CD4-positive, alpha-beta T cell treated with Interleukin-21 for 1 hour (primary cell): Measurements from ENCODE around the gene TMA16.
"Not testable (repeated sequence)": the region's sequence is repeated elsewhere in the genome, so short reads cannot be mapped to it uniquely, and the experiment has no call there.

Experiments used
- DNase-seq: peaks from one replicate; pipeline ENCODE4 v3.0.0-alpha.2; 2020

Gene TMA16

DNA sequence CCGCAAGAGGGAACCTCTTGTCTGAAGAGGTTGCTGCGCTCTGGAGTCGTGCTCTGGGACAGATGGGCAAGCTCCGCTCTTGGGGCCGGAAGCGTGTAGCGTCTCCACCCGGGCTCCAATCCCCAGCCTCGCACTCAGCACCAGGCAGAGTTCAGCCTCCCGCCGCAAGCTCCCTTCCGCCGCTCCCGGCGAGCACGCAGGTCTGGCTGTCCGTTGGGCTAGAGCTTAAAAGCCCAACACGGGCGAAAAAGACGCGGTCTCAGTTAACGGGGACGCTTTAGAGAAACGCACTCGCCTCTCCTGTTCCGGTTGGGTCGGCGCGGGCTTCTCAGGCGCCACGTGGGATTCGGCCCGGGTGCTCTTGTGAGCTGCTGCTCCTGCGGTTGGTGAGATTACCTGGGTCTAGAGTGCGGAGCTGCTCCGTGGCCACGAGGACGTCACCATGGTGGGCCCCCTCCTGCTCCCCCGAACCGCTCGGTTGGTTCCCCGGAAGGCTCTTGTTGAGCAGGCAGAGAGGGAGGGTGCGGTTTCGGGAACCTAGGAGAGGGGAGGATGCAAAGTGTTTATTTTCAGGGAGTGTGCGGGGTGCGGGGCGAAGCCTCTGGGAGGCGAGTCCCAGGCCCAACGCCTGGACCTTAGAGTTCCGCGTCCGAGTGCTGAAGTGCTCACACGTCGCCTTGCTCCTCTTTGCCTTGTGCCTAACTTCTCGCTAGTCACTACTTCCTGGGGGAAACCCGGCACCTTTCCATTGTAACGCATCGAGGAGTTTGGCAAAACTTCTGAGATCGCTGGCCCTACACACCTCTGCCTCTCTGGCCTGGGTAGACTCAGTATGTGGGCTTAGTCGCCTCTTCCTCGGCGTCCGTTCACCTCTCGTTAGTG, at the start of gene TMA16:
TSS of gene TMA16 (plus strand) at position 331 of the 882 bp plus-strand sequence. CDS start at position 443, 112 bp downstream.
- peak; percentile 82 for DNase-seq

DNA sequence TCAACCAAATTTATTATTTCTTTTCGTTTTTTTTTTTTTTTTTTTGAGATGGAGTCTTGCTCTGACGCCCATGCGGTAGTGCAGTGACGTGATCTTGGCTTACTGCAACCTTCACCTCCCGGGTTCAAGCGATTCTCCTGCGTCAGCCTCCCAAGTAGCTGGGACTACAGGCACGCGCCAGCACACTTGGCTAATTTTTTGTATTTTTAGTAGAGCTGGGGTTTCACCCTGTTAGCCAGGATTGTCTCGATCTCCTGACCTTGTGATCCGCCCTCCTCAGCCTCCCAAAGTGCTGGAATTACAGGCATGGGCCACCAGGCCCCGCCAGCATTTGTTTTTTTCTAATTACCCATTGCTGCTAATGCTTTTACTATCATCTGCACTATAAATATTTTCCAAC, 47.5 kb upstream of the TMA16 start:
- not testable (repeated sequence) for DNase-seq

DNA sequence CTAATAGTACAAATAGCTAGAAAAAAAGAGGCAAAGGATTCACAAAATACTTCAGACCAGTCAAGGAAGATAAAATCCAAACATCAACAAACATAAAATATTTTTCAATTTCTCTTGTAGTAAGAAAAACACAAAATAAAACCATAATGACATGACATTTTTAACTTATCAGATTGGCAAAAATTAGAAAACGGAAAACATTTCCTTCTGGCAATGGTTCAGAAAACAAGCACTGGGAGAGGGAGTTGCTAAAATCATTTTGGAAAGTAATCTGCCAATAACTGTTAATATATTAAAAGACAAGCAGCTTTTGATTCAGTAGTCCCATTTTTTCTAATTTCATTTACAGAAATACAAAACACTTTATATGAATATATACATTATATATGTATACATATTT, 47.0 kb upstream of the TMA16 start:
- DNase-seq = no peak

DNA sequence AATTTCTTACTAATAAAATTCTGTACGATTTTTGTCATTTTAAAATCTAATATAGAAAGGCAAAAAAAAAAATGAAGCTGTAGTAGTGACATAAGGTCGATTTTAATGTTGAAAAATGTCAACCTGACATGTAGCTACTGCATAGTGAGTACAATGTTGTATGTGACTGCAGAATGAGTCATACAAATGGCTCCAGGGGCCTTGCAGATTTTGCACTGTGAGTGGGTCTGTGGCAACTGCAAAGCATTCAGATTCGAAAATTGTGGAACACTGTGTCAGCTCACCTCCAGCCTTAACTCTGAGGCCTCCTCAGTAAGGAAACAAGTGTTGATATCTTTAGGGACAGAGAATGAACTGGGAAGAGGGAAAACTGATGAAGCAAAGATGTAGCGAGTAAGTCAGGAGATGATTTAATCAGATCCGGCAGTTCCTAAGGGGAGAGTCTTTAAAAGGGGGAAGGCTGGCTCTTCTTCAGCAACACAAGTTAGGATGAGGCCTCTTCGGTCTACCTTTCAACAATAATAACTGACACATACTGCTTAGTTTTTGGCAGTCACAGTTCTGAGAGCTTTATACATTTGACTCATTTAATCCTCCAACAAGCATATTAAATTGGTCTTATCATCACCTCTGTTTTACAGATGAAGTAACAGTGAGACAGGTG, 45.8 kb upstream of the TMA16 start:
- no peak for DNase-seq

DNA sequence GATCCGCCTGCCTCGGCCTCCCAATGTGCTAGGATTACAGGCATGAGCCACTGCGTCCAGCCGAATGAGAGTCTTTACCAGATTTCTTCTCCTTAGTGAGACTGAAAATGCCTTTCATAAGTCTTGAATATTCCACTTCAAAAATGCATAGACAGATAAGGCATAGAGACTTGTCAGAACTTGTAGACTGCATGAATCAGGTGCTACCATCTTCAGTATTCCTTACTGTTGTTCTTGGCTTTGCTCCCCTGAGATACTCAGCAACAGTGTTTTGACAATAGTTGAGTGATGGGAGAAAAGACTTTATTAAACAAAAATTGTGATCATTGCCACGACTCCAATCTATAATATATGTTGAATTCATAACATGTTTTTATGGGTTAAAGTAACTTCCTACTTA, 31.9 kb upstream of the TMA16 start:
- no peak for DNase-seq

DNA sequence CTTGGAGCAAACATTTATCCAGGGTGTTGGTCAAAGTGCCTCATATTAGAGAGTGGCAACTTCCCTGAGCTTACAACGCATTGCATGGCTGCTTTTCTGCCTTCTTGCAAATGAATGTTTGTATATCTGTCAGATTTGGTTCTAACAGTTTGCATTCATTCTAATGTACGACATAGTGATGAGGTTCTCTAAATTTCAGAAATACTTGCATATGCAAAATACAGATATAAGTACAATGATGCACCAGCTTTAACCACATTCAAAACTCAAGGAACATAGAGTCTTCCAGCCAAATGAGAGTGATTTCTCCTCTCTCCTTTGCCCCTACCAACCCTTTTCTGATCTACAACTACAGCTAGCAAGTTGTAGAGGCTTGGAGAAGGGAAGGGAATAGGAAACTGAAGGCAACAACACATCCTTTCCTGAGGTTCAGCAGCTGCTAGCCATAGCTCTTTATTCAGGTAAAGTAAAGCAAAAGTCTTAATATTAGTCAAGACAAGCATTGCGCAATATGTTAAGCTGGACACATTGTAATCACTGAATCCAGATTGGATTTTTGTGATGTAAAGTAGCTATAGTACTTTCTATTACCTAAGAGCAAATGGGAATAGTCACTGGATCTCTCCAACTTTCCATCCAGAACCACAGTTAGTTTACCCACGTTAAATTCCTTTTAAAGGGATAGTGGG, 27.3 kb upstream of the TMA16 start:
- DNase-seq = no peak

DNA sequence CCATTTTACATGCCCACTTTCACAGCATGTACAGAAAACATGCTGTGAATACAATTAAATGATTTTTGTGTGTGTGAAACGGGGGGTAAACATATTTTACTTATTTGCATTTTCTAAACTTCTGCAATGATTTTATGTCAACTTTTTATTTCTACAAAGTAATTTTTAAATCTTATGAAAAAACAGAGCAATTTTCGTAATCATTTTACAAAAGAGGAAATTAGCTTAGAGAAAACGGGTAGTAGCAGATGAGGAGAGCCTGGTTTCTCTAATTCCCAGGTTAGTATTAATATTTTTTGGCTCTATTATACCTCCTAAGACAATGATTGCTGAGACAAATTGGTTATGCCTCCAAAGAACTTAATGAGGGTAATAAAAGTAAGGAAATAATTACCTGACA, 24.1 kb upstream of the TMA16 start:
- no peak for DNase-seq

DNA sequence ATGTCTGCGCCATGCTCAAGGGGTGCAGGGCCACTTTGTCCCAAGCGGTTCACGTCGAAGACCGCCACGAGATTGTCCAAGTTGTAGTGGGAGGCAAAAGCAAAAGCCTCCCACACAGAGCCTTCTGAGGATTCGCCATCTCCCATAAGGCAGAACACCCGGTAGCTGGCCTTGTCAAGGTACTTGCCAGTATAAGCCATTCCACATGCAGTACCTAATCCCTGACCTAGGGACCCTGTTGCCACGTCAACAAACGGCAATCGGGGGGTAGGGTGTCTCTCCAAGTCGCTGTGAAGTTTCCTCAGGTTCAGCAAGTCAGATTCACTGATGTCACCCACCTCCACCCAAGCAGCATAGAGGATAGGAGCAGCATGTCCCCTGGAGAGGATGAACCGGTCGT, 21.4 kb upstream of the TMA16 start:
- no peak for DNase-seq

DNA sequence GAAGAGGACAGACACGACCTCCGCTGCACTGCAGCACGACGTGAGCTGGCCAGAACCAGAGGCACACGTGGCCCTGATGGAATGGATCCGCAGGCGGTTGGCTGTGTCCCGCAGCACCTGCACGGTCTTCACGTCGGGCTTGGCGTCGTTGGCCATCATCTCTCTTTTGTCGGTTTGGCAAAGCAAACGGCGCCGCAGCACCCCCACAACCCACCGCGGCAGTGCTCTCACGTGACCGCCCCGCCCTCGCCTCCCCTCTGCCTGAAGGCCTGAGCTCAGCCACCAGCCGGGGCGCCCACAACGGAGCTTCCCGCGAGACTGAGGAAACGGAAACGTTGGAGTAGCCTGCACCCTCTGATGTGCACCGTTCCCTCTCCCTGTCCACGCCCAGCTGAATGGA, 20.9 kb upstream of the TMA16 start, which contains the start of gene TKTL2:
TSS of gene TKTL2 (minus strand) at position 179 of the 400 bp plus-strand sequence. CDS start at position 159, 20 bp downstream.
- DNase-seq = no peak

DNA sequence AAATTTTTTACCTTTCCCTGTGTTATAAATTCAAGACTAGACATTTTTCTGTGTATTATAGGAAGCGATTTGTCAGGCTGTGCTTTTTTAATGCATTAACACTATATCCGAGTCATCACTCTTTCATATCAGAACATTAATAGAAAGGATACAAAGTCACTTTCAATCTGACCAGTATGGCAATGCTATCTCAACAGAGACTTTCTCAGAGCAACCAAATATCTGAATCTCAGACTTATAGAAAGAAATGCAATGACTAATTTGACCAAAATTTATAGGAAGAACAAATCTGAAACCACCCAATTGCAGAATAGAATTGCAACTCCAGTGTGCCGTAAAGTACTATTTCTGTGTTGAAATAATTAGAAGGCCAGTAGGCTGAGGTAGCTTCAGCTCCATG, 20.5 kb upstream of the TMA16 start:
- DNase-seq = no peak

DNA sequence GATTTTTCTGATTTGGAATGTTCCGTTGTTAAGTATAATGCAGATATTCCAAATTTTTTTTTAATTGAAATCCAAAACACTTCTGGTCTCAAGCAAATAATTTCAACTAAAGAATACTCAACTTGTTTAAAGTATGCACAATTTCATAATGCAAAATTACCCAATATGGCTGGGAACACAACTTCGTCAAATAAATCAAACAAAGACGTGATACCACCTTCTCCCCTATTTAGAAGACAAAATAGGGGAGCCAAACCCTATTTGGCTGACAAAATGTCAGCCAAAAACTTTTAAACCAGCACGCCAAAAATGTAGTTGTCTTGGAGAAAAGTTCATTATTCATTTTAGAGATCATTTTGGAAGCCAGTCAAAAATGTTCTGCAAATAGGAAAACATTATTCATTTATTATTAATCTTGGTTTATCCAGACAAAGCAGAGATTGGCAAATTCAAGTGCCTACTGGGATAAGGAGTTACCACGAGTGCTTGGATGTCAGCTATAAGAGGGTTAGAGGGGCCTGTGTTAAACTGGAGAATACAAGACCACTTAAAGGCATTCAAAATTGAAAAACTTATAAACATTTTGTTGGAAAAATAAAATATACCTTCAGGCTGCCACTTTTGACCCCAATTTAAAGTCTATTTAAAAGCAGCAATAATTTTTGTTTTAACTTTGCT, 17.6 kb upstream of the TMA16 start:
- DNase-seq = no peak

DNA sequence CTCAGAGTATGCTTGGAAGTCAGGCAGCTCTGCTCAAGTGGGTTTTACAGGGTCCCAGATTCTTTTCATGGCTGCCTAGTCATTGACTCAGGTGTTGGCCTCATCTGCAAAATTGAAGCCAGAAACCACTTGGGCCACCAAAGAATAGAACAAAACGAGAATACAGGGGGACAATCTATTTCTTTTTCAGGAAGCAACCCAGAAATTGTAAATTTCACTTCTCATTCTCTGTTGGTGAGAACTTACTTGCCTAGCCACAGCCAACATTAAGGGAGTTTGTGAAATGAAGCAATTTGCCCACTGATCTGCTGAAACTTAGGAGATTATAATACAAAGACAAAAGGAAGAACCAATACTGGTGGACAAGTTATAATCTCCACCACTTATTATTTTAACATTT, 12.3 kb upstream of the TMA16 start:
- DNase-seq = peak; percentile 9

DNA sequence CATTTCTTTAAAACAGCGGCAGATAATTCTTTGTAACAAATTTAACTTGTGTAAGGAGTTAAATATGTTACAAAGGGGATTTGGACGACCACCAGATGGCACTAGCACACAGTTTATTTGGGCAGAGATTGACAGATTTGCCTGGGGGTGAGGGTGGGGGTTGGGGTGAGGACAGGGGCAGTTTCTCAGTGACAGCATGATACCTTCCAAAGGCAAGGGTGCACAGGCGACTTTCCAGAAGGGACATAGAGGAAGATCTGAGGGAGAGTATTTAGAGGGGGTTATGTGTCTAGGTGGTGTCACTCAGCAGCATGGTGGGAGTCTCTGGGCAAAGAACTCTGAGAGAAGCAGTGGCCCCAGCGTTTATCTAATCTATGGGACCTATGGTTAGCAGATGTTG, 9.6 kb upstream of the TMA16 start:
- DNase-seq = peak; percentile 62

DNA sequence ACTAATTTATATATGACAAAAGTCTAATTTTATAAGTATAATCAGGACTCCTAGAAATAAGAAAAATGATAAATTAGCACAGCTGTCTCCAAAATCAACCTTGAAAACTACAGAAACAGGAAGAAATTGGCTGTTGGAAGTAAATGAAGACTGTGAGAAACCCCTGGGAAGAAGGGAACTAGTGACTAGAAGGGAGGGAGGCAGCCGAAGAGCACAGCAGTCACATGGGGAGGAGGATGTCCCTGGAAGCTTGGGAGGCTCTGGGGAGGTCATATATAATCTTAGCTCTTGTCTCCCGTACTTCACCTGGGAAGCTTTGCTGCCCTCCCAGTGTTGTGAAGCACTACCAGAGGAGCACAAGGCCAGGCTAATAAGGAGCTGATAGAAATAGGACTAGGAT, 8.9 kb upstream of the TMA16 start:
- DNase-seq = no peak

DNA sequence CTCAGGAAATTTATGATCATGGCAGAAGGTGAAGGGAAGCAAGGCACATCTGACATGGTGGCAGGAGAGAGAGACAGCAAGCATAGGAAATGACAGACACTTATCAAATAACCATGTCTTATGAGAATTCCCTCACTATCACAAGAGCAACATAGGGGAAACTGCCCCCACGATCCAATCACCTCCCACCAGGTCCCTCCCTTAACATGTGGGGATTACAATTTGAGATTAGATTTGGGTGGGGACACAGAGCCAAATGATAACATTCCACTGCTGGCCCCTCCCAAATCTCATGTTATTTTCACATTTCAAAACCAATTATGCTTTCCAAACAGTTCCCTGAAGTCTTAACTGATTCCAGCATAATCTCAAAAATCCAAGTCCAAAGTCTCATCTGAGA, 8.2 kb upstream of the TMA16 start:
- no peak for DNase-seq

DNA sequence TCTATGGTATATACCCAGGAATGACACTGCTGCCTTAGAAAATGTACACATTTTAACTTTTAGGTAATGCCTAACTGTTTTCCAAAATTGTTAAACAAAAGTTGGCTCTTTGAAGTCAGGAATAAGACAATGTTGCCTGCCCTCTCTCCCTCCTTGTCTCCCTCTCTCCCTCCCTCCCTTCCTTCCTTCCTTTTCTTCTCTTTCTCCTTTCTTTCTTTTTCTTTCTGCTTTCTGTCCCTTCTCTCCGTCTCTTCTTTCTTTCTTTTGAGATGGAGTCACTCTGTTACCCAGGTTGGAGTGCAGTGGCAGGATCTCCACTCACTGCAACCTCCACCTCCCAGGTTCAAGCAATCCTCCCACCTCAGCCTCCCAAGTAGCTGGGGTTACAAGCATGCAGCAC, 4.6 kb upstream of the TMA16 start:
- DNase-seq = no peak

DNA sequence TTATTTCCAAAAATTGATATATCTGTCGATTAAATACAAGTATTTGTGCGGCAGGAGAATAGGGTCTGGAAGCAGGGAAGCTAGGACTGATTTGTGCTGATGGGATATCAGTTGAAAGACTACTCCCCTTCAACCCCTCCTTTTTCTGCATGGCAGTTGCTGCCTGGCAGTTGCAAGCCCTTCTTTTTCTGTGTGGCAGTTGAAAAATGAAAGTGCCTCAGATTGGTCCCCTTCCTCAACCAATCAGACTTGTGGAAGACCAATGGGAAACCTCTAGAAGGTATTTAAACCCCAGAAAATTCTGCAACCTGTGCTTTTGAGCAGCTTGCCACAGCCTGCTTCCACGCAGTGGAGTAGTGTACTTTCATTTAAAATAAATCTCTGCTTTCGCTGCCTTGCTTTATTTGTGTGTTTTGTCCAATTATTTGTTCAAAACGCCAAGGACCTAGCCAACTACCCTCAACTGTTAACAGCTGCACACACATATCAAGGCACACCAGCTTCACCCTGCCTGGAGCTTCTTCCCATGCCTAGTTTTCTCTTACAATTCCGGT, 1.5 kb upstream of the TMA16 start:
- no peak for DNase-seq

DNA sequence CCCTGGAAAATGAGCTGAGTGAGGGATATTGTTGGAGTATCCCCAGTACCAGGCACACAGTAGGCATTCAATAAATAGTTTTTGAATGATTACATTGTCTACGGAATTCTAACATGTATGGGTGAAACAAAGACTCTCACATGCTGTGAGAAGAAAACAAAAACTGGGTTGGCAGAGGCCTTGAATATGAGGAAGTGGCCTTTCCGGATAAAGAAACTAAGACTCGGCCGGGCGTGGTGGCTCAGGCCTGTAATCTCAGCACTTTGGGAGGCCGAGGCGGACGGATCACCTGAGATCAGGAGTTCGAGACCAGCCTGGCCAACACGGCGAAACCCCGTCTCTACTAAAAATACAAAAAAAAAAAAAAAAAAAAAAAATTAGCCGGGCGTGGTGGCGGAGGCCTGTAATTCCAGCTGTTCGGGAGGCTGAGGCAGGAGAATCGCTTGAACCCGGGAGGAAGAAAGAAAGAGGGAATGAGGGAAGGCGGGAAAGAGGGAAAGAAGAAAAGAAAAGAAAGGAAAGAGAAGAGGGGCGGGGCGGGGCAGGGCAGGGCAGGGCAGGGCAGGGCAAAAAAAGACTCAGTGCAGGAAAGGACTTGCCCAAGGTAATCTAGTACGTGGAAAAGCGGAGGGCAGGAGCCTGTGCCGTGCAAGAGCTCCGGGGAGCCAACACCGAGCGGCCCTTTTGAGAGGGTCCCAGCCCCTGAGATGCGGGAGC, 689 bp upstream of the TMA16 start:
- peak; percentile 26 for DNase-seq

DNA sequence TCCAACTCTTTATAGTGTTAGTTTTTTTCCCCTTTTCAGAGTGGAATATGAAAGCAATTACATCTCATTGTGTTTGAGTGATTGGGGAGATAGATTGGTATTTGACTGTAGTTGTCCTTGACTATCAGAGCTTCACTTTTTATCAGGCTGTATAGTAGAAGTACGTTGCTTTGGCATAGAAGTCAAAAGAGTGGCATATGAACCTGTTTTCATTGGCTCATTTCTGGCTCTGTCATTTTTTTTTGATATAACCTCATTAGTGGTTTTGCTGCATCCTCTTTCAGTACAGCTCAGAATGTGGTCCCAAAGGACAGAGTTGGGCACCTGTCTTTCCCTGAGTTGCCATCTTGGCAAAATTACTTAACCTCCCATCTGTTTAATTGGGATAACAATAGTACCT, 1.4 kb downstream of the TMA16 start:
- peak; percentile 34 for DNase-seq

DNA sequence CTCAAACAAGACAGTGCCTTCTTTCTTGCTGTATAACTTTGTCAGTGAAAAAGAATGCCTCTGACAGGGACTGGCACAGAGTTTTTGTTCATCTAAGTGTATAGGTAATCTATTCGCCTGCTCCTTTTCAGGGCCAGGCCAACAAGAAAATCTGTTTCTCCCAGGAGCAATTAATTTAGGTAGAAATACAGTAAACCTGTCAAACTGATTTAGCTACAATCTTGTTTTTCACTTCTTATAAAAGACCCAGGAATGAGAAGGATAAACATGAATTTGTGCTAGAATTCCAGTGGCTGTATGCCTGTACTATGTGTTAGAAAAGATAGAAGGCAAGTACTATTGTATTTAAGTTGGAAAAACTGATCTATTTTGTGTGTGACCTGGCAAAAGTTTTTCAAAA, 6.1 kb downstream of the TMA16 start:
- no peak for DNase-seq

DNA sequence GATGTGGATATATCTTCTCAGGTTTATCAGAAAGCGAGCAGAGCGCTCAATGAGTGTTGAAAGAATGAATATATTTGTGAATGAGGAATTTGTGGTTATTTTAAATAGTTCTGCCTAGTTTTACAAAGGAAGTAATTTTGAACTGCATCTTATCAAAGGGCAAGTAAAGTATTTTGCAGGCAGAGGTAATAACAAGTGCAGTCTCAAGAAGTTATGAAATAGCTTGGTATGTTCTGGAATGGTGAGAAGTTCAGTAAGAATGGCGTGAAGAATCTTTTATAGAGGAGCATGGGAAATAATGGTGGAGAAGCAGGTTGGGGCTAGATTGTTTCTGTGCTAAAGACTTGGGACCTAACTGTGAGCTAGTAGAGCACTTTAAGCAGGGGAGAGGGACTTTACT, 10.9 kb downstream of the TMA16 start:
- DNase-seq = no peak

DNA sequence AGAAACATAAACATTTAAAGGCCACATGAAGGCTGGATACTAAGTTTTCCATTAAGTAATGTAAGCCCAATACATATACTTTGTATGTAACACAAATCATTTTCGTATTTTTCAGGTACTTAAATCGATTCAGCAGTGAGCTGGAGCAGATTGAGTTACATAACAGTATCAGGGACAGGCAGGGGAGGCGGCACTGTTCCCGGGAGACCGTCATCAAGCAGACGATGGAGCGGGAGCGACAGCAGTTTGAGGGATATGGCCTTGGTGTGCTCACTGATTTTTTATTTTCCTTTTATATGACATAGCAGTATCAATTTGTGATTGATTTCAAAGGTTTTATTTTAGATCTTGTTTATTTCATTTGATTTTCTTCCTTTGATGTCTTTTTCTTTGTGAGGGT, 20.7 kb downstream of the TMA16 start:
- no peak for DNase-seq
